ENCODE results near the gene SLC25A48. TPM values are rescaled to one million over a fixed set of nuclear protein-coding genes. Genes with fewer than 3 reads are reported as not detected.
A peak's percentile ranks its signal among the peaks of the same experiment; 100 is the strongest.

Gene SLC25A48
- total RNA-seq, 4 donors from 2014 or later: 0.33 TPM; not detected in 3

GRCh38 chr5:135813758-135814157, 20.7 kb upstream of the SLC25A48 start:
- DNase-seq: no peak
- Histone ChIP-seq H3K4me1 (no peaks in the 10 kb centered on the region), H3K4me3 (replicated peaks in 1 of 3) (no peak overlapping the region), H3K27me3 (no peaks in the 10 kb centered on the region), H3K36me3 (no peaks in the 10 kb centered on the region), H3K9me3 (no peaks in the 10 kb centered on the region), H3K27ac (no peak overlapping the region)
- 87 to 89% methylated on average over 7 of the region's 7 CpGs for WGBS, 2 donors
- TF ChIP-seq CTCF (IDR thresholded peaks at IDR 0.05) (no peak), POLR2A (IDR thresholded peaks at IDR 0.05) (no peak)
- intact Hi-C loops (cut with DNase I): no loop called here

GRCh38 chr5:135814316-135814715, 20.1 kb upstream of the SLC25A48 start:
- WGBS, 2 donors: 85 to 95% methylated on average over 2 to 3 of the region's 3 CpGs
- H3K9me3 ChIP-seq: no peaks in the 10 kb centered on the region
- no peak overlapping the region for H3K4me3 ChIP-seq (replicated peaks in 1 of 3)
- intact Hi-C loops (cut with DNase I): no loop called here
- no peak overlapping the region for H3K27ac ChIP-seq
- H3K4me1 ChIP-seq: no peaks in the 10 kb centered on the region
- no peaks in the 10 kb centered on the region for H3K27me3 ChIP-seq
- no peak for TF ChIP-seq POLR2A (IDR thresholded peaks at IDR 0.05)
- TF ChIP-seq CTCF (IDR thresholded peaks at IDR 0.05): no peak
- DNase-seq: no peak
- no peaks in the 10 kb centered on the region for H3K36me3 ChIP-seq

- H3K27ac ChIP-seq: no peak overlapping the region
- no peaks in the 10 kb centered on the region for H3K4me1 ChIP-seq
- 85% methylated on average over 3 of the region's 3 CpGs for WGBS, 2 donors
- H3K27me3 ChIP-seq: no peaks in the 10 kb centered on the region
- intact Hi-C loops (cut with DNase I): no loop called here
- TF ChIP-seq POLR2A (IDR thresholded peaks at IDR 0.05) (no peak), CTCF (IDR thresholded peaks at IDR 0.05) (no peak)
- no peak overlapping the region for H3K4me3 ChIP-seq (replicated peaks in 1 of 3)
- no peaks in the 10 kb centered on the region for H3K36me3 ChIP-seq
- no peak for DNase-seq
- no peaks in the 10 kb centered on the region for H3K9me3 ChIP-seq
Measured at GRCh38 chr5:135814812-135815211, 19.7 kb upstream of the SLC25A48 start.

- TF ChIP-seq CTCF (IDR thresholded peaks at IDR 0.05) (no peak), POLR2A (IDR thresholded peaks at IDR 0.05) (no peak)
- Histone ChIP-seq H3K27ac (no peak overlapping the region), H3K4me3 (replicated peaks in 1 of 3) (no peak overlapping the region), H3K27me3 (no peaks in the 10 kb centered on the region), H3K4me1 (no peaks in the 10 kb centered on the region), H3K9me3 (no peaks in the 10 kb centered on the region), H3K36me3 (no peaks in the 10 kb centered on the region)
- intact Hi-C loops (cut with DNase I): loop anchor here (10.0 kb wide), 1 partner anchor 356 kb away; no protein-coding TSS in a partner anchor
- 85 to 86% methylated on average over 4 to 5 of the region's 5 CpGs for WGBS, 2 donors
- DNase-seq: peak in 1 of 2 donors; percentile 13
Measured at GRCh38 chr5:135821061-135821801, 13.2 kb upstream of the SLC25A48 start.

GRCh38 chr5:135821802-135822201, 12.7 kb upstream of the SLC25A48 start:
- no peak for TF ChIP-seq POLR2A (IDR thresholded peaks at IDR 0.05)
- TF ChIP-seq CTCF (IDR thresholded peaks at IDR 0.05): no peak
- Histone ChIP-seq H3K36me3 (no peaks in the 10 kb centered on the region), H3K27me3 (no peaks in the 10 kb centered on the region), H3K4me1 (no peaks in the 10 kb centered on the region), H3K9me3 (no peaks in the 10 kb centered on the region), H3K27ac (no peak overlapping the region), H3K4me3 (replicated peaks in 1 of 3) (no peak overlapping the region)
- WGBS, 2 donors: 82 to 83% methylated on average over 7 of the region's 7 CpGs
- DNase-seq: no peak
- intact Hi-C loops (cut with DNase I): loop anchor here (10.0 kb wide), 1 partner anchor 357 kb away; no protein-coding TSS in a partner anchor
